Measurements from ENCODE around the gene LRRC28.

Gene LRRC28

DNA sequence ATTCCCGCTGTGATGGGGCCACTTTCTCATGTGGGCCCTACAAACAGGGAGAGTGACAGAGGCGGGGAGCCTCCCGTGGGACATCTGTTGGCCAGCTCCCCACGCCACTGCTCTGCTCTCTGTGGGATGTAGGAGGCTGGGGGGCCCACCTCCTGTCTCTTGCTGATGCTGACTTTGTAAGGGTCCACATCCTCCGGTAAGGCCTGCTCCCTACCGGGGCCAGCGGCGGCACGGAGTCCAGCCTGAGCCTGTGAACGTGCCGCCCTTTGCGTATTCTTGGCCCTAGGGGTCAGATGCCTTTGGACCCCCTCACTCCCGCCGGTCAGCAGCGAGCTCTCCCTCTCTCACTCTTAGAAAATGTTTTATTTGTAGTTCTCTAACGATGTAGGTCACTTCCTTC lies 153.2 kb downstream of the LRRC28 start:
- no peak for DNase-seq (ENCODE audit: extremely low read depth, low read depth)

DNA sequence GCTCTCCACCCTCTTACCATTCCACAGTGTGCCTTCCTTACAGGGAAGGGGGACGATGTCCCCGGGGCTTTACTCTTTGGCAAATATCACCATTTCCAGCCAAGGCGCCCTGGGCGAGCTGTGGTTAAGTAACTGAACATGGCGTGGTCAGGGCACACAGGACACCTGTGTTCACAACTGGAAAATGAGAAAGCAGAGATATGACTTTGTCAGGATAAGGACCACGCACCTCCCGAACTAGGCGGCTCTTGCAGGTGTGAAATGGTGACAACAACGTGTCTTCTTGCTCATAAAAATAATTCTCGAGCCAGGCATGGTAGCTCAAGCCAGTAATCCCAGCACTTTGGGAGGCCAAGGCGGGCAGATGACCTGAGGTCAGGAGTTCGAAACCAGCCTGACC lies 154.8 kb downstream of the LRRC28 start:
- no peak for DNase-seq (ENCODE audit: extremely low read depth, low read depth)
- TF ChIP-seq, protein P1, sequence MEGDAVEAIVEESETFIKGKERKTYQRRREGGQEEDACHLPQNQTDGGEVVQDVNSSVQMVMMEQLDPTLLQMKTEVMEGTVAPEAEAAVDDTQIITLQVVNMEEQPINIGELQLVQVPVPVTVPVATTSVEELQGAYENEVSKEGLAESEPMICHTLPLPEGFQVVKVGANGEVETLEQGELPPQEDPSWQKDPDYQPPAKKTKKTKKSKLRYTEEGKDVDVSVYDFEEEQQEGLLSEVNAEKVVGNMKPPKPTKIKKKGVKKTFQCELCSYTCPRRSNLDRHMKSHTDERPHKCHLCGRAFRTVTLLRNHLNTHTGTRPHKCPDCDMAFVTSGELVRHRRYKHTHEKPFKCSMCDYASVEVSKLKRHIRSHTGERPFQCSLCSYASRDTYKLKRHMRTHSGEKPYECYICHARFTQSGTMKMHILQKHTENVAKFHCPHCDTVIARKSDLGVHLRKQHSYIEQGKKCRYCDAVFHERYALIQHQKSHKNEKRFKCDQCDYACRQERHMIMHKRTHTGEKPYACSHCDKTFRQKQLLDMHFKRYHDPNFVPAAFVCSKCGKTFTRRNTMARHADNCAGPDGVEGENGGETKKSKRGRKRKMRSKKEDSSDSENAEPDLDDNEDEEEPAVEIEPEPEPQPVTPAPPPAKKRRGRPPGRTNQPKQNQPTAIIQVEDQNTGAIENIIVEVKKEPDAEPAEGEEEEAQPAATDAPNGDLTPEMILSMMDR (IDR thresholded peaks at IDR 0.05; ENCODE audit: low read depth, low read length): no peak

More for the DNA sequence above, 153.2 kb downstream of the LRRC28 start:
- TF ChIP-seq, protein P1 (IDR thresholded peaks at IDR 0.05; ENCODE audit: low read depth, low read length): no peak

DNA sequence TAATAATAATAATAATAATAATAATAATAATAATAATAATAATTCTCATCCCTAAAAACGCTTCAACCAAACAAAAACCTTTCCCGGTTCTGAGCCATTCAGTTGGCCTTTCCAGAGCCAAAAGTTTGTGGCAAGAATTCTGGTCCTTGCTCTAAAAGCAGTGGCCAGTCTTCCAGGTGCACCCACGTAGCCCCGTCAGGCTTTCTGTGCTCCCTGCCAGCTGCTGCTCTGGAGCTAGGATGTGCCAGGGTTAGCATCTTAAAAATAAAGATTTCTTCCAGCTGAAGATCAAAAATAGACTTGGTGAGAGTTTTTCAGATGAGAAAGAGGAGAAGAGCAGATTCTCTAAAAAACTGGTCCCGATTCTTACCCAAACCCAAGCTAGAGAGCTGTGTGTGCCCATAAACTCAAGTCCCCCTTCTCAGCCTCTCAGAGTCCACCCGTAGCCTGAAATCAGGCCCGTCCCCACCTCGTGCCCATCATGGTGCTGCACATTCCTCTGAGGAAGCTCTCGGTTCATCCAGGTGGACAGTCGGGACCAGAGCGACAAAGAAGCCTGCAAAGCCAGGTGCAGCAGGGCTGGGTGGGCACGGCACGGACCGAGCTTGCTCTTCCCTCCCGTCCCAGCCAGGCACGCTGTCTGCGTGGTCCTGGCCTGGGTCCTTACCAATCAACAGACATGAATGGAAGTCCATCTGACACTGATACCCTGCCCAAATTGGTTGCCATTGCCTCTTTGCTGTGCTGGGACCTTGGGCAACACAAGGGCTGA lies 155.6 kb downstream of the LRRC28 start:
- TF ChIP-seq, protein P1 (IDR thresholded peaks at IDR 0.05; ENCODE audit: low read depth, low read length): no peak
- DNase-seq (ENCODE audit: extremely low read depth, low read depth): no peak

DNA sequence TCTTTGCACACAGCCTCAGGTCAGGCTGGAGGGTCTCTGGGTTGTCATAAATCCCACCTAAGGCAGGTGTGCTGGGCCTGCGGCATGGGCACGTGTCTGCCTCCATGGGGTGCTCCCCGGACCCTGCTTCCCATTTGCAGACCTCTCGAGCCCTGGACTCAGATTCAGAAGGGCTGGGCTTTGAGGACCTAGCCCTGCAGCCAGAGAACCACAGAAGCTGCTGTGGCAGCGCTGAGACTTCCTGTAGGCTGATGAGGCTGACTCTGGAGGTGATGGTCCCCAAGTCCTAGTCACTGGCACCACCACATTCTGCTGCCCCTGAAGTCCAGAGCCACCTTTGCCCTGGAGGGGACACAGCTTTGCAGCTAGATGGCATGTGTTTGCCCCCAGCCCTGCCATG lies 156.4 kb downstream of the LRRC28 start:
- no peak for DNase-seq (ENCODE audit: extremely low read depth, low read depth)

DNA sequence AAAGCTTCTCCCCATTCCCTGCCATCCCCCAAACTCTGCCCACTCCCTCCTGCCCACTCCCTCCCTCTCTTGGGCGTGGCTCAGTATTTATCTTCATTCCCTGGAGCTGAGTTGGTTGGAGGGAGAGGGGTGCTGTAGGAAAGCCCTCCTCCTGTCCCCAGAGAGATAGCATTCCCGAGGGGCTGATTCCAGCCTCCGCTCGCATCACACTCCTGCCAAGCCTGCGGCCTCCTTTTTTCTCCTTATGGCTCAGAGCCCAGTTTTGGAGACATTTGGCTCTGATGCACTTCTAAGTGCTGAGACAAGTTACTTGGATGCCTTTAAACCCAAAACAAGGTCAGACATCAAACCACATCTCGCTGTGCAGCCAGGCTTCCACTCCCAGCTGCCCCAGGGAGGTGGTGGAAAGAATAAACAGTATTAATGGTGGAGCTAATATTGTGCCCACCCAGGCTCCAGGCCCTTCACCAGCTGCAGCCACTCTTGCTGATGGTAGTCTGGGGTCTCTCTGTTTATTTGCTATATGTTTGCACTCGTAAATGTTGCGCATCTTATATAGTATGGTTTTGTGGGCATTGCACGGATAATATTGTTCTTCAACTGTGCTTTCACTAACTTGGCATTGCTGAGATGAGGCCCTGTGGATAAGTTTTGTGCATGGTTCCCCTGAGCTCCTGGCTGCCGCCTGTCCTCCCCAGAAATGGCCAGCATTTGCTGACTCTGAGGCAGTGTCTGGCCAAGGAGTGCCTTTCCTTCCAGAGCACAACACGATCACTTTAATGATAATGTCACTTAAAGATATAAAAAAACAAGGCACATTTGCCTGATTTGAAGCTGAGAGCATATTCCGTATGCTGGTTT lies 157.2 kb downstream of the LRRC28 start:
- DNase-seq (ENCODE audit: extremely low read depth, low read depth): peak; percentile 51
- TF ChIP-seq, protein P1 (IDR thresholded peaks at IDR 0.05; ENCODE audit: low read depth, low read length): no peak

More for the DNA sequence above, 156.4 kb downstream of the LRRC28 start:
- TF ChIP-seq, protein P1 (IDR thresholded peaks at IDR 0.05; ENCODE audit: low read depth, low read length): no peak

DNA sequence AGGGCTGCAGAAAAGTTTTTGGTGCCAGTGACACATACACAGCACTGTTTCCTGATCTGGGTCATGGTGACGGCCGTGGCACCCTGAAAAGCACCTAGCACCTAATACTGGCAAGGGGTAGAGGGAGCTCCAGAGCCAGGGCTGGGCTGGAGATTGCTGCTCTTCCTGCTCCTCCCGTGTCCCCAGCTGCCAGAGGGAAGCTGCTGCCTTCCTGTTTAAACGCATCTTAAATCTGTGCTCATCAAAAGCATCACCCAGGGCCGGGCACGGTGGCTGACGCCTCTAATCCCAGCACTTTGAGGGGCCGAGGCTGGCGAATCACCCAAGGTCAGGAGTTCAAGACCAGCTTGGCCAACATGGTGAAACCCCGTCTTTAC lies 157.8 kb downstream of the LRRC28 start:
- no peak for DNase-seq (ENCODE audit: extremely low read depth, low read depth)

More for the DNA sequence above, 157.8 kb downstream of the LRRC28 start:
- TF ChIP-seq, protein P1 (IDR thresholded peaks at IDR 0.05; ENCODE audit: low read depth, low read length): peak; percentile 56

All from AG09319 (cell line).